Measurements from ENCODE around the gene ANAPC13. TPM values are rescaled to one million over a fixed set of nuclear protein-coding genes. Genes with fewer than 3 reads are reported as not detected.

Gene ANAPC13, protein sequence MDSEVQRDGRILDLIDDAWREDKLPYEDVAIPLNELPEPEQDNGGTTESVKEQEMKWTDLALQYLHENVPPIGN
- total RNA-seq (10 to 100 TPM; 31.1 to 64.8 (median 49.4) TPM), polyA plus RNA-seq (10 to 100 TPM; 46.4 to 63.8 (median 62.4) TPM)
- long read RNA-seq, donor 1, transcript ANAPC13-203 (2 exons, 686 nt) = minor isoform, 5 of 43 reads
- long read RNA-seq, donor 1, transcript ANAPC13-204 (3 exons, 1,840 nt) = minor isoform, 18 of 43 reads
- long read RNA-seq, donor 1, transcript ANAPC13-201 (3 exons, 1,209 nt) = major isoform, 19 of 43 reads
- long read RNA-seq, donor 1, partial matches to known transcripts = 0 of 43 reads
- long read RNA-seq, donor 1, other reads (novel, unspliced or antisense) = 0 of 43 reads
- long read RNA-seq, donor 2, transcript ANAPC13-203 (2 exons, 686 nt) = minor isoform, 5 of 34 reads
- long read RNA-seq, donor 2, transcript ANAPC13-204 (3 exons, 1,840 nt) = minor isoform, 11 of 34 reads
- long read RNA-seq, donor 2, transcript ANAPC13-201 (3 exons, 1,209 nt) = major isoform, 16 of 34 reads
- long read RNA-seq, donor 2, partial matches to known transcripts = 0 of 34 reads
- long read RNA-seq, donor 2, other reads (novel, unspliced or antisense) = 0 of 34 reads

DNA sequence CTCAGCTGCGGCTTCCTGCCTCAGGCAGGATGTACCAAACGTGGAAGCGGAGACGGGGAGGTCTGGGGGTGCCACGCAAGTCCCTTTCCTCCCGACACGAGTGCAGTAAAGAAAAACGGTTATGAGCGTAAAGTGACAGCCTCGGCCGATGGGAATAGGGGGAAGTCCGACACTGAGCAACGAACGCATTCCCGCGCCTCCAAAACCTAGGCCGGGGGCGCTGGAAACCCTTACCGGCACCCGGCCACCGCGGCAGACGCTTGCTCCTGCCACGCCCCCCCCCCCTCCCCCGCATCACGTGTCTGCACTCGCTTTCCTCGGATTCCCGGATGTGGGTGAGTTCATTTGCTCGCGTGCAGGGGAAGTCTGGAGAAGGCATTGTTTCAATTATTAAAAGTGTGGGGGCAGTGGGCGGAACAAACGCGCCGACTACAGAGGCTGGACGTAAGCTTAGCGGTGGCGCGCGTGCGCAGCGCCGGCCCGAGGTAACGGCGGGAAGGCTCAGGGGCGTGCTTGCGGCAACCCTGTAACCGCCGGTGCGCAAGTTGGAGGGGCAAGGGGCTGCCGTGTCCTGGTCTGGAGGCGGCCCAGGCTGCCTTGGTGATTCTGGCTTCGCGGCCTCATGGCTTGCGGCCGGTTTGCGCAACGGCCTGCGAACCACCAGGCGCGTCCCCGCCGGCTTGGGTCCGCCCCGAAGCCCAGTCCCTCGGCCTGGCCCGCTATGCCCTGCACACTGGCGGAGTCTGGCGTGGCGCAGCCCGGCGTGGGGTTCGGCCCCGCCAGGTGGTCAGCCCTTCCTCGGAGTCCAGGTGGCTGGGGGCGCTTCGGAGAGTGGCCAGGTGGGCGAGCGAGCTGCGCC, at the start of gene ANAPC13, which contains the start of gene CEP63:
Gene ANAPC13 (minus strand): TSS at position 268 of the 859 bp plus-strand sequence. CDS start 3,081 bp downstream, outside the sequence.
Gene CEP63 (plus strand): TSS at position 340 of the 859 bp plus-strand sequence. CDS start 9,264 bp downstream, outside the sequence.
- TF ChIP-seq POLR2AphosphoS5 (IDR thresholded peaks at IDR 0.05) = peak; percentile 88 to 97 (median 94)
- TF ChIP-seq, protein P1, sequence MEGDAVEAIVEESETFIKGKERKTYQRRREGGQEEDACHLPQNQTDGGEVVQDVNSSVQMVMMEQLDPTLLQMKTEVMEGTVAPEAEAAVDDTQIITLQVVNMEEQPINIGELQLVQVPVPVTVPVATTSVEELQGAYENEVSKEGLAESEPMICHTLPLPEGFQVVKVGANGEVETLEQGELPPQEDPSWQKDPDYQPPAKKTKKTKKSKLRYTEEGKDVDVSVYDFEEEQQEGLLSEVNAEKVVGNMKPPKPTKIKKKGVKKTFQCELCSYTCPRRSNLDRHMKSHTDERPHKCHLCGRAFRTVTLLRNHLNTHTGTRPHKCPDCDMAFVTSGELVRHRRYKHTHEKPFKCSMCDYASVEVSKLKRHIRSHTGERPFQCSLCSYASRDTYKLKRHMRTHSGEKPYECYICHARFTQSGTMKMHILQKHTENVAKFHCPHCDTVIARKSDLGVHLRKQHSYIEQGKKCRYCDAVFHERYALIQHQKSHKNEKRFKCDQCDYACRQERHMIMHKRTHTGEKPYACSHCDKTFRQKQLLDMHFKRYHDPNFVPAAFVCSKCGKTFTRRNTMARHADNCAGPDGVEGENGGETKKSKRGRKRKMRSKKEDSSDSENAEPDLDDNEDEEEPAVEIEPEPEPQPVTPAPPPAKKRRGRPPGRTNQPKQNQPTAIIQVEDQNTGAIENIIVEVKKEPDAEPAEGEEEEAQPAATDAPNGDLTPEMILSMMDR (IDR thresholded peaks at IDR 0.05 in 8 of 11, conservative IDR thresholded peaks at IDR 0.05 in 3 of 11) = peak in 3 of 11 experiments; percentile 12 to 29 (median 22)
- TF ChIP-seq POLR2A (IDR thresholded peaks at IDR 0.05) = peak in 2 of 3 donors; percentile 29 to 37
- Histone ChIP-seq H3K27ac (peak within 1 kb of the TSS; percentile 91 to 99 (median 98)), H3K4me1 (peaks cover 30 to 68% (median 47%) of the 10 kb centered on the region in 6 donors), H3K9me3 (no peaks in the 10 kb centered on the region), H3K27me3 (replicated peaks in 1 of 7) (no peaks in the 10 kb centered on the region), H3K36me3 (peaks cover 0 to 20% (median 14%) of the 10 kb centered on the region in 6 donors), H3K4me3 (peak within 1 kb of the TSS; percentile 53 to 85 (median 80))
- 0 to 1% (median 0%) methylated on average over 43 to 81 of the region's 81 CpGs for WGBS, 5 donors
- peak; percentile 98 for DNase-seq
- intact Hi-C loops (cut with DNase I; ENCODE audit: low total_unique reads) = loop anchor here (10.0 kb wide), 1 partner anchor 831 kb away; no protein-coding TSS in a partner anchor

- TF ChIP-seq, protein P1 (IDR thresholded peaks at IDR 0.05 in 8 of 11, conservative IDR thresholded peaks at IDR 0.05 in 3 of 11) = no peak
- TF ChIP-seq POLR2AphosphoS5 (IDR thresholded peaks at IDR 0.05) = no peak
- TF ChIP-seq POLR2A (IDR thresholded peaks at IDR 0.05) = no peak
- intact Hi-C loops (cut with DNase I; ENCODE audit: low total_unique reads) = no loop called here
- Histone ChIP-seq H3K9me3 (no peaks in the 10 kb centered on the region), H3K4me3 (no peak overlapping the region), H3K4me1 (peaks cover 0 to 5% (median 0%) of the 10 kb centered on the region in 6 donors), H3K36me3 (peaks cover 3 to 92% (median 41%) of the 10 kb centered on the region in 6 donors), H3K27ac (peak overlapping the region in 6 of 8 donors; percentile 19 to 78 (median 51)), H3K27me3 (replicated peaks in 1 of 7) (no peaks in the 10 kb centered on the region)
- 73 to 88% (median 77%) methylated on average over 4 of the region's 4 CpGs for WGBS, 5 donors
- no peak for DNase-seq
These were observed 49.6 kb upstream of the ANAPC13 start for GRCh38 chr3:134535186-134535970.

- peaks cover 3 to 73% (median 35%) of the 10 kb centered on the region in 6 donors for H3K36me3 ChIP-seq
- WGBS, 5 donors = 73 to 93% (median 92%) methylated on average over 1 of the region's 1 CpG
These were observed 47.7 kb upstream of the ANAPC13 start for GRCh38 chr3:134533493-134533892.

More at GRCh38 chr3:134533493-134533892, 47.7 kb upstream of the ANAPC13 start:
- H3K4me1 ChIP-seq = peaks cover 0 to 5% (median 0%) of the 10 kb centered on the region in 6 donors
- H3K9me3 ChIP-seq = no peaks in the 10 kb centered on the region
- H3K27me3 ChIP-seq (replicated peaks in 1 of 7) = no peaks in the 10 kb centered on the region
- H3K27ac ChIP-seq = no peak overlapping the region
- TF ChIP-seq, protein P1 (IDR thresholded peaks at IDR 0.05 in 8 of 11, conservative IDR thresholded peaks at IDR 0.05 in 3 of 11) = no peak
- TF ChIP-seq POLR2A (IDR thresholded peaks at IDR 0.05) = no peak
- TF ChIP-seq POLR2AphosphoS5 (IDR thresholded peaks at IDR 0.05) = no peak
- no peak for DNase-seq
- intact Hi-C loops (cut with DNase I; ENCODE audit: low total_unique reads) = no loop called here
- no peak overlapping the region for H3K4me3 ChIP-seq
